ENCODE results near the gene NPVF. TPM values are rescaled to one million over a fixed set of nuclear protein-coding genes. Genes with fewer than 3 reads are reported as not detected.

The NPVF gene, protein sequence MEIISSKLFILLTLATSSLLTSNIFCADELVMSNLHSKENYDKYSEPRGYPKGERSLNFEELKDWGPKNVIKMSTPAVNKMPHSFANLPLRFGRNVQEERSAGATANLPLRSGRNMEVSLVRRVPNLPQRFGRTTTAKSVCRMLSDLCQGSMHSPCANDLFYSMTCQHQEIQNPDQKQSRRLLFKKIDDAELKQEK
- total RNA-seq = not detected

DNA sequence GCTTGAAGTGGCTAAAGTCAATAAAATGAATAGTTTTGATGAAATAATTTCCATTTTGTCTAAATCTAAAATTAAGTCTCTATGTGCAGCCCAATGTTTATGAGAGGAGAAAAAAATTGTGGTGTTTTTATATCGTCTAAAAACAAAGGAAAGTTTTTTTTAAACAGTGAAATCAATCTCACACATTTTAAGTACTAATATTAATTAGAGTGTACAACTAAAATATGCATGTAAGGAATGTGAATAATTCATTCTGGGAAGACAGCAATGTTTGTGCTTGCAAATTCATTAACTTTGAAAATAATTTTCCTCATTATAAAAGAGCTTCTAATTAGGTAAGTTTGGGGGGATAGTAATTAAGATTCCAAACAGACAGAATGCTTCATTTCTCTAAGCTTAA is at the start of gene NPVF:
TSS of gene NPVF (minus strand) at position 101 of the 400 bp plus-strand sequence. CDS start at position 54, 47 bp downstream.
- H3K9ac ChIP-seq (ENCODE audit: low read depth in 1 of 3, low read length in 3 of 3) = no peak within 1 kb of the TSS
- H3K4me3 ChIP-seq (ENCODE audit: low read length in 3 of 3) = no peak within 1 kb of the TSS
- H3K36me3 ChIP-seq (ENCODE audit: control insufficient read depth in 3 of 3, insufficient read depth in 3 of 3, low read length in 3 of 3) = no peaks in the 10 kb centered on the region
- peaks cover 0 to 3% (median 2%) of the 10 kb centered on the region in 3 donors for H3K9me3 ChIP-seq (ENCODE audit: control insufficient read depth in 3 of 3, low read length in 3 of 3)
- no peaks in the 10 kb centered on the region for H3K4me1 ChIP-seq (ENCODE audit: control insufficient read depth in 3 of 3, insufficient read depth in 3 of 3, low read length in 3 of 3)
- H3K27ac ChIP-seq (ENCODE audit: low read depth, low read length) = no peak within 1 kb of the TSS
- H3K27me3 ChIP-seq (ENCODE audit: control insufficient read depth in 3 of 3, insufficient read depth in 3 of 3, low read length in 3 of 3) = peaks cover 0 to 4% (median 2%) of the 10 kb centered on the region in 3 donors

- H3K4me1 ChIP-seq (ENCODE audit: control insufficient read depth in 3 of 3, insufficient read depth in 3 of 3, low read length in 3 of 3) = no peaks in the 10 kb centered on the region
- H3K9me3 ChIP-seq (ENCODE audit: control insufficient read depth in 3 of 3, low read length in 3 of 3) = no peaks in the 10 kb centered on the region
Observed at GRCh38 chr7:25272265-25272664, 44.0 kb upstream of the NPVF start.

DNA sequence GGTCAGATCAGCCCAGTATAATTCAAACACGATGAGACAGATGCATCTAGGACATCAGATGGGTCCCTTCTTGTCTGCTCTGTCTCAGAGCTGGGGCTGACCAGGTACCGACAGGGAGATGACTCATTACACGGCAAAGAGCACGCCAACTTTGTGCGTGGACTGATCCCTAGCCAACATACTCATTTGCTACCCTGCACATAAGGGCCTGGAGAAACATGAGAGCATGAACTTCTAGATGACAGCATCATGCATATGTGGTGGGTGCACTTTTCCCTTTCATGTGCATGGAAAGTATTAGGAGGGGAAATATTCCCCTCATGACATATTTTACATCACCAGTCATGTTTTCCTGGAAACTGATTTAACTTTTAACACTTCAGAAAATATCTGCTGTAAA is 35.1 kb upstream of the NPVF start:
- Histone ChIP-seq H3K36me3 (ENCODE audit: control insufficient read depth in 3 of 3, insufficient read depth in 3 of 3, low read length in 3 of 3) (no peaks in the 10 kb centered on the region), H3K9me3 (ENCODE audit: control insufficient read depth in 3 of 3, low read length in 3 of 3) (no peaks in the 10 kb centered on the region), H3K4me1 (ENCODE audit: control insufficient read depth in 3 of 3, insufficient read depth in 3 of 3, low read length in 3 of 3) (peaks cover 0 to 8% (median 0%) of the 10 kb centered on the region in 3 donors), H3K27me3 (ENCODE audit: control insufficient read depth in 3 of 3, insufficient read depth in 3 of 3, low read length in 3 of 3) (no peaks in the 10 kb centered on the region), H3K9ac (ENCODE audit: low read depth in 1 of 3, low read length in 3 of 3) (no peak overlapping the region), H3K27ac (ENCODE audit: low read depth, low read length) (no peak overlapping the region), H3K4me3 (ENCODE audit: low read length in 3 of 3) (no peak overlapping the region)

More at GRCh38 chr7:25272265-25272664, 44.0 kb upstream of the NPVF start:
- no peaks in the 10 kb centered on the region for H3K27me3 ChIP-seq (ENCODE audit: control insufficient read depth in 3 of 3, insufficient read depth in 3 of 3, low read length in 3 of 3)
- no peak overlapping the region for H3K4me3 ChIP-seq (ENCODE audit: low read length in 3 of 3)
- H3K36me3 ChIP-seq (ENCODE audit: control insufficient read depth in 3 of 3, insufficient read depth in 3 of 3, low read length in 3 of 3) = no peaks in the 10 kb centered on the region
- H3K27ac ChIP-seq (ENCODE audit: low read depth, low read length) = no peak overlapping the region
- no peak overlapping the region for H3K9ac ChIP-seq (ENCODE audit: low read depth in 1 of 3, low read length in 3 of 3)

DNA sequence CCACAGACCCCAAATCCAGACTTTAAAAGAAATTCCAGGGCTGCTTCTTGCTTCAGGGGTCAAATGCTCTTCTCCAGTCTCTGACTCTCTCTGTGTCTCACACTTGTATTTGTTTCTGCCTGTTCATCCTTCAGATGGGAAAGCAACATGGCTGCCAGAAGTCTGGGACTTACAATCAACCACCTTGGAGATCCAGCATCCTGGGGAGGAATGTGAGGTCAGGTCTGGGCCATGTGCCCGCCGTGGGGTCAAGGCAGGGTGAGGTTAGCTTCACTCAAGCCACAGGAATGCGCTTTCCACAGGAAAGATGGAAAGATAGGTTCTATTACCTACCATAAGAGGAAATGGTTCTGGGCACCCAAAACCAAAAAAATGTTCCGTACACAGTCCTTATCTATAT is 34.3 kb upstream of the NPVF start:
- no peaks in the 10 kb centered on the region for H3K36me3 ChIP-seq (ENCODE audit: control insufficient read depth in 3 of 3, insufficient read depth in 3 of 3, low read length in 3 of 3)
- H3K4me3 ChIP-seq (ENCODE audit: low read length in 3 of 3) = no peak overlapping the region
- H3K27ac ChIP-seq (ENCODE audit: low read depth, low read length) = no peak overlapping the region
- H3K27me3 ChIP-seq (ENCODE audit: control insufficient read depth in 3 of 3, insufficient read depth in 3 of 3, low read length in 3 of 3) = no peaks in the 10 kb centered on the region
- no peaks in the 10 kb centered on the region for H3K9me3 ChIP-seq (ENCODE audit: control insufficient read depth in 3 of 3, low read length in 3 of 3)
- H3K4me1 ChIP-seq (ENCODE audit: control insufficient read depth in 3 of 3, insufficient read depth in 3 of 3, low read length in 3 of 3) = peaks cover 0 to 8% (median 0%) of the 10 kb centered on the region in 3 donors
- H3K9ac ChIP-seq (ENCODE audit: low read depth in 1 of 3, low read length in 3 of 3) = no peak overlapping the region

DNA sequence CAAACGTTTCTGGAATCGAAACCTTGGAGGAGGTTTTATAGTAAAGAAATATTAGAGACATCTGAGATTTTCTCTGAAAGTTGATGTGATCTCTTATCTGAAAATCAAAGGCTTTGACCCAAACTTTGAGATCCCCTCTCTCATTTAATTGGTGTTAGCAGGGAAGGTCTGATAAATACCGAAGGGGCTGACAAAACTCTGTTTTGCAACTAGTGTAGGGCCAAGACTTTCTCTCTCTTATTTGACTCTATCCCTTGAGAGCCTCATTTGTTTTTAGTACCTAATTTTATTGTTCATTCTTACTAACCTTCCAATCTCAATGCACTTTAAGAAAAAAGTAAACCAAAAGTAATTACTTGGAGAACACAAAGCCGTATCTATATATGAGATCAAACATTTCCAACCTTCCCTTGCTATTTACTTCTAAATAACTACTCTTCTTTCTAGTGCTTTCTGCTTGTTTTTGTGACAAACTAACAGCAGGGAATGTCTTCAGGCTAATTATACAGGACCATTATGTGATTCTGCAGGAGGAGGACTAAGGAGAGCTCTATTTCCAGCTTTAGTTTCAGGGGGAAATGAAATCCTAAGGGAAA is 33.4 kb upstream of the NPVF start:
- Histone ChIP-seq H3K27ac (ENCODE audit: low read depth, low read length) (no peak overlapping the region), H3K9me3 (ENCODE audit: control insufficient read depth in 3 of 3, low read length in 3 of 3) (no peaks in the 10 kb centered on the region), H3K9ac (ENCODE audit: low read depth in 1 of 3, low read length in 3 of 3) (no peak overlapping the region), H3K4me3 (ENCODE audit: low read length in 3 of 3) (no peak overlapping the region), H3K27me3 (ENCODE audit: control insufficient read depth in 3 of 3, insufficient read depth in 3 of 3, low read length in 3 of 3) (no peaks in the 10 kb centered on the region), H3K36me3 (ENCODE audit: control insufficient read depth in 3 of 3, insufficient read depth in 3 of 3, low read length in 3 of 3) (no peaks in the 10 kb centered on the region), H3K4me1 (ENCODE audit: control insufficient read depth in 3 of 3, insufficient read depth in 3 of 3, low read length in 3 of 3) (peaks cover 0 to 8% (median 0%) of the 10 kb centered on the region in 3 donors)

DNA sequence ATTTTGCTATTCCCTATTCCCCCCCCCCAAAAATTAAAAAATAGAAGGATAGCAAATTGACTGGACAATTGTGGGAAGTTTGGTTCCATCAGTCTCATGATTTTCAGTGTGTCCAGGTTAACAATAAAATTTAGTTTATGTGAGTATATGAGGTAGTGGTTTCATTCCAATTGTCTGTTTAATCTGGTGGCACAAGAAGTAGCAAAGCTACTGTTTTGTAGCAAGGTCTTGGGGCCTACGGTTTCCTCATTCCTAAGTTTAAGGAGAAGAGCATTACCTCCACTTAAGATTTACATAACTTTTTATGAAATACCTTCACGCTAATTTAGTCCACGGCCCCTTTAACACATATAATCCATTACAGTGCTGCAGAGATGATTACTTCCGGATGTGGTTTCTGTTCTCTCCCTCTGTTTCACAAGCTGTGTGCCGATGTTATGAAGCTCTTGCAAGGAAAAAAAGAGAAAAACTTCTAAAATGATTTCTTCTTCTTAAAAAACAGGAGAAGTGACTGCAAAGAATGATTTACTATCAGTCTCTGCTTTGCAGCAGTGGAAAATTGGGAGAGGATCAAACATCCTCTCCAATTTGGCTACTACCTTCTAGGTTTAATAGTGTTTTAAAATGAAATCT is 32.7 kb upstream of the NPVF start:
- H3K36me3 ChIP-seq (ENCODE audit: control insufficient read depth in 3 of 3, insufficient read depth in 3 of 3, low read length in 3 of 3) = no peaks in the 10 kb centered on the region
- peaks cover 0 to 8% (median 0%) of the 10 kb centered on the region in 3 donors for H3K4me1 ChIP-seq (ENCODE audit: control insufficient read depth in 3 of 3, insufficient read depth in 3 of 3, low read length in 3 of 3)
- peak overlapping the region; percentile 3 for H3K27ac ChIP-seq (ENCODE audit: low read depth, low read length)
- no peaks in the 10 kb centered on the region for H3K9me3 ChIP-seq (ENCODE audit: control insufficient read depth in 3 of 3, low read length in 3 of 3)
- H3K9ac ChIP-seq (ENCODE audit: low read depth in 1 of 3, low read length in 3 of 3) = no peak overlapping the region
- H3K27me3 ChIP-seq (ENCODE audit: control insufficient read depth in 3 of 3, insufficient read depth in 3 of 3, low read length in 3 of 3) = no peaks in the 10 kb centered on the region
- no peak overlapping the region for H3K4me3 ChIP-seq (ENCODE audit: low read length in 3 of 3)

- H3K9ac ChIP-seq (ENCODE audit: low read depth in 1 of 3, low read length in 3 of 3) = no peak overlapping the region
- H3K4me3 ChIP-seq (ENCODE audit: low read length in 3 of 3) = no peak overlapping the region
- H3K27ac ChIP-seq (ENCODE audit: low read depth, low read length) = no peak overlapping the region
- H3K36me3 ChIP-seq (ENCODE audit: control insufficient read depth in 3 of 3, insufficient read depth in 3 of 3, low read length in 3 of 3) = no peaks in the 10 kb centered on the region
- H3K27me3 ChIP-seq (ENCODE audit: control insufficient read depth in 3 of 3, insufficient read depth in 3 of 3, low read length in 3 of 3) = no peaks in the 10 kb centered on the region
- peaks cover 0 to 8% (median 0%) of the 10 kb centered on the region in 3 donors for H3K4me1 ChIP-seq (ENCODE audit: control insufficient read depth in 3 of 3, insufficient read depth in 3 of 3, low read length in 3 of 3)
- no peaks in the 10 kb centered on the region for H3K9me3 ChIP-seq (ENCODE audit: control insufficient read depth in 3 of 3, low read length in 3 of 3)
Observed at GRCh38 chr7:25259487-25260243, 31.4 kb upstream of the NPVF start.

DNA sequence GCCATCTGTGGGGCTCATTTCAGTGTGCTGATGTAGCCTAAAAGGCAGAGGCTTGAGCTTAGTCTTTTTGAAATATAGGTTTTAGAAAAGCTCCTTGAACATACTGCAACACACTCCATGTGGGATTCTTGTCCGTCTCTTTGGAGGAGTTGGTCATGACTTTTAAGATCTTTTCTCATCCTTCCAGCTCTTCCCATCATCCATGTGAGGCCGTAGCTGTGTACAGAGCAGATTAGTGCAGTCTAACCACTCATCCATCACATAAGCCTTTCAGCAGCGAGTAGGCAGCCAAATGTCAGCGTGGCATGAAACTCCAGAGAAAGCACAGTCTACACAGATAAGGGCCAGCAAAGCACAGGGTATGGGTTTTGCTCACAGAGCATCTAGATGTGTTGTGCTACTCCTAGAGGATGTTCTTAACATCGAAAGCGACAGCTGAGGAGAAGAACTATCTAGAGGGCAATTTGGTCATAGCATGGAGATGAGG is 28.1 kb upstream of the NPVF start:
- no peak overlapping the region for H3K9ac ChIP-seq (ENCODE audit: low read depth in 1 of 3, low read length in 3 of 3)
- no peak overlapping the region for H3K27ac ChIP-seq (ENCODE audit: low read depth, low read length)
- H3K36me3 ChIP-seq (ENCODE audit: control insufficient read depth in 3 of 3, insufficient read depth in 3 of 3, low read length in 3 of 3) = no peaks in the 10 kb centered on the region
- H3K27me3 ChIP-seq (ENCODE audit: control insufficient read depth in 3 of 3, insufficient read depth in 3 of 3, low read length in 3 of 3) = no peaks in the 10 kb centered on the region
- H3K9me3 ChIP-seq (ENCODE audit: control insufficient read depth in 3 of 3, low read length in 3 of 3) = no peaks in the 10 kb centered on the region
- H3K4me3 ChIP-seq (ENCODE audit: low read length in 3 of 3) = no peak overlapping the region
- peaks cover 0 to 8% (median 0%) of the 10 kb centered on the region in 3 donors for H3K4me1 ChIP-seq (ENCODE audit: control insufficient read depth in 3 of 3, insufficient read depth in 3 of 3, low read length in 3 of 3)

- Histone ChIP-seq H3K4me1 (ENCODE audit: control insufficient read depth in 3 of 3, insufficient read depth in 3 of 3, low read length in 3 of 3) (peaks cover 0 to 8% (median 0%) of the 10 kb centered on the region in 3 donors), H3K27me3 (ENCODE audit: control insufficient read depth in 3 of 3, insufficient read depth in 3 of 3, low read length in 3 of 3) (no peaks in the 10 kb centered on the region), H3K4me3 (ENCODE audit: low read length in 3 of 3) (no peak overlapping the region), H3K9ac (ENCODE audit: low read depth in 1 of 3, low read length in 3 of 3) (no peak overlapping the region), H3K36me3 (ENCODE audit: control insufficient read depth in 3 of 3, insufficient read depth in 3 of 3, low read length in 3 of 3) (no peaks in the 10 kb centered on the region), H3K27ac (ENCODE audit: low read depth, low read length) (no peak overlapping the region), H3K9me3 (ENCODE audit: control insufficient read depth in 3 of 3, low read length in 3 of 3) (no peaks in the 10 kb centered on the region)
Observed at GRCh38 chr7:25255611-25256332, 27.5 kb upstream of the NPVF start.
